A673 (cell line): ENCODE results near the gene MSL3.

Source experiments
- CTCF ChIP-seq: fragments of 300-800, 200-600 bp; sonication (generic); conservative IDR thresholded peaks from 2 replicates; pipeline ENCODE4 v1.5.1; 2017; ENCODE audit warnings: low read depth, mild to moderate bottlenecking, antibody characterized with exemption, low read length, moderate library complexity, mixed read lengths
- EZH2 ChIP-seq: fragments of 200-600 bp; sonication (generic); IDR thresholded peaks from 2 replicates; pipeline ENCODE4 v1.6.1; 2017; ENCODE audit warnings: borderline replicate concordance, low read depth, mild to moderate bottlenecking, mixed read lengths, antibody characterized with exemption, low read length; ENCODE audit not compliant: poor library complexity, severe bottlenecking

DNA sequence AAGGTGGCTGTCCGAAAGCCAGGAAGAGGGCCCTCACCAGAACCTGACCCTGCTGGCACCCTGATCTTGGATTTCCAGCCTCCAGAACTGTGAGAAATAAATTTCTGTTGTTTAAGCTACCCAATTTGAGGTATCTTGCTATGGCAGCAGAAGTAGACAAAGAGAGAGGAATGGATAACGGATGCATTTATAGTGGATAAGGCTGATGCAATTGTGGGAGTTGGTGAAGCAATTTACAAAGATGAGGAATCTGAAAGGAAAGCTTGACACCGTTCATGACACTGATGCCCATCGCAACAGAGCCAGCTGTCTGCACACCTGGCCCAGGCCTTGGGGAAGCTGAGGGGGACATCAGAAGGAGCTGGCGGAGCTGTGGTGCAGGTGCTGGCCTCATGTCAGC lies 35.7 kb upstream of the MSL3 start:
- TF ChIP-seq CTCF (no peak), EZH2 (no peak)
